ENCODE measurements around the gene APOL4.
A peak's percentile ranks its signal among the peaks of the same experiment; 100 is the strongest.
"Not testable (repeated sequence)": the region's sequence is repeated elsewhere in the genome, so short reads cannot be mapped to it uniquely, and the experiment has no call there.

APOL4 gene

DNA sequence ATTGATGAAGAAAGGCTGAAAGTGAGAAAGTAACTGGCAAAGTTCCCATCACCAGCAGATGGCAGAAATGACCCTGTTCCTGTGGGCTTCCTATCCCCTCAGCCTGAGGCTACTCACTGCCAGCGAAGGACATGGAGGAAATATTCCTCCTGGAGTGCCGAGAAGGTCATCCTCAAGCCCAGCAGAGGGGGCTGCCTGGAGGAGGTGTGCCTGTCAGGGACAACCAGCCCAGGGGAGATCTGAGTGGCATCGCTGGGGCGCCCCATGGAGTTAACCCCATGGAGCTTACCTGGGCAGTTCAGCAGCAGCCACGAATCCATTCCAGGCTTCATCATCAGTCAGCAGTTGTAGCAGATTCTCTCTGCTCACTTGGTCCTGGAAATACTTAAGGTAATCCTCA, 29.4 kb upstream of the APOL4 start:
- not testable (repeated sequence) for DNase-seq (ENCODE audit: low spot score)

DNA sequence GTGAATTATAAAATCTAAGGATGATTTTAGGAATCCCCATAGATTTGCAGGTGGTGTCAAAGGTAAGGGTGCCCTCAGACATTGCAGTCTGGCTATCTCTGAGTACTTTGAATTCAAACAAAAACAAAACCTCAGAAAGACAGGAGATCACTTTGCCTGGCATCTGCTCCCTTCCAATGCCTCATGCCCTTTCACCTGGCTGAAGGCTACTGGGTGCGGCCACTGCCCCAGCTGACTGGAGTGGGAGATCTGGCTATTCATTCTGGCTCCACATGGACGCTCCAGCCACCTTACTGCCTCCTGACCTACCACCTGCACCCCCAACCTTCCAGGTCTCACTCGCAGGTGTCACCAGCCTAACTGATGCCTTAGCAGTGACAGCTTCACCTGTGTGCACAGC, 28.0 kb upstream of the APOL4 start:
- not testable (repeated sequence) for DNase-seq (ENCODE audit: low spot score)

DNA sequence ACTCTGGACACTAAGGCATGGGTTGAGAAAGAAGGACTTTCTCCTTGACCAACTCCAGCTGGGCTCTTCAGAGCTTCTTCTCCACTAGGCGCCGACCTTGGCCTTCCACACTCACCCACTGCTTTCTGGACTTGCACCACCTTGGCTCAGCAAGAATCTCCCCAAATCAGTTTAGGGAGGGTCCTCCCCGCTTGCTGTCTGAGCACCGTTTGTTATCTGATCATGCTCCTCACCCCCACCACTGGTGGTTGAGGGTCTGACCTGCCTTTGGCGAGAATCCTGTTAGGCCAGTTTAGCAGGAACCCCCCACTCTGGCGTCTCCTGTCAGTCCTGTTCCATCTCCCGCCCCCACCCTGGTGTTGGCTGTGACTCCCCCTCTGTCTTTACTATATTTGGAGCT, 27.3 kb upstream of the APOL4 start:
- no peak for DNase-seq (ENCODE audit: low spot score)

DNA sequence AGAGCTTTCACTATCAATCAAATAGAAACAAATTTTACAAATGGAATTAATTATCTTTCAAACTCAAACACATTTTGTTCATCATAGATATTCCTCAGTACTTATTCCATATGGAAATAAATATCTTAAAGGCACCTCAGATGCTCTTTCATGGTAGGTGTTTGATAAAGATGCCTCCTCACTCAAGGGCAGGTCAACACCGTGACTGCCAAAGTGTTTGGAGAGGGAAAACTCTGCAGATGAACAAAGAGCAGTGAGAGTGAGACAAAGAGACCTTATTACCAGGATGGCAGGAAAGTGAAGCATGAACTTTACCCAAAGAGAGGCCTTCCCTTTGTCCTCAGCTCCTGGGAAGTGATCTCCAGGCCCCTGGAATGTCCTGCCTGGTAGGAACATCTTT, 26.8 kb upstream of the APOL4 start:
- DNase-seq (ENCODE audit: low spot score), result not testable (repeated sequence)

DNA sequence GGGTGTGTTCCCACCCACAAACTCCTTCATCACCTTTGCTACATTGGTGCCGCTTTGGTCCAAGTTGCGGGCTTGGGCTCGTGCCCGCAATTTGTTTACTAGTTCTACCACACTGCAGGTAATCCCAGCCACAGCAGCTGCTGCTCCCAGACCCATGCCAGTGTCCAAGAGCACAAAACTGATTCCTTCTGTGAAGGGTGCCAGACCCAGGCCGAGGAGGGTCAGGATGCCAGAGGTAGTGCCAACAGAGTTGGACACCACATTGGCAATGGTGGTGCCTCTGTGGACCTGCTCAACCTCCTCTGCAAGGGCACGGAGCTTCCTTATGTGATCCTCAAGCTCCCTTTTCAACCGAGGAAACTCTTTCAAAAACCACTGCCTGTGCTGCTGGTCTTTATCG, 26.2 kb upstream of the APOL4 start:
- no peak for DNase-seq (ENCODE audit: low spot score)

DNA sequence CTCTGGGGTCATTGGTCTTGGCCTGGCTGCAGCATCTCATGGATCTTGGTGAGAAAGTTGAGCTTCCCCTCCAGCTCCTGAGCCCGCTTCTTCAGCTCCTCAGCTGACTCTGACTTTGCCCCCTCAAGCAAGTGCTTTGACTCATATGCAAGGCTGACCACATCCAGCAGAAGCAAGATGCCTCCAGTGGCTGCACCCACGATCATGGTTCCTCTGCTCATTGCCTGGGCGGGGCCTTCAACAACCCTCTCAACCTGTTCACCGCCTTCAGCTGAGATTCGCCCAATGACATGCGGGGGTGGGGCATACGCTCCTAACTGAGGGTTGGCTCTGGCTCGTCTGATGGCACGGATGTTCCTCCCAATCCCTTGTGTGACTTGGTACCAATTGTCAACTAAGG, 25.8 kb upstream of the APOL4 start:
- DNase-seq (ENCODE audit: low spot score), result no peak

DNA sequence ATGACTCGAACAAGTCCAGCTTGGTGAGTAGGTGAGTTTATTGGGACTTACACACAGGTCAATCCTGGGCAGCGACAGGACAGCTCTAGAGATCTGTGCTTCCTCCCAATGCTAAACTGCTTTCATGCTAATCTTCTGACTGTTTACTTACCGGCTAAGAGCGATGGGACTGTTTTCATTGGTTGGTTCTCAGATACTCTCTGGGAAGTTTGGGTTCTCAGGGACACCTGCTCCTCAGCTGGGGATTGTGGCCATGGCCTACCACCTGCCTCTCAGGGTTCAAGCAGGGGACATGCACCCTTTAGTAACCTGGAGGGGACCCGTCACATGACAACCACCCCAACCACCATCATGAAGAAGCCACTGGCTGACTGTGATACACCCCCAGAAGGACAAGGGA, 24.6 kb upstream of the APOL4 start:
- no peak for DNase-seq (ENCODE audit: low spot score)

DNA sequence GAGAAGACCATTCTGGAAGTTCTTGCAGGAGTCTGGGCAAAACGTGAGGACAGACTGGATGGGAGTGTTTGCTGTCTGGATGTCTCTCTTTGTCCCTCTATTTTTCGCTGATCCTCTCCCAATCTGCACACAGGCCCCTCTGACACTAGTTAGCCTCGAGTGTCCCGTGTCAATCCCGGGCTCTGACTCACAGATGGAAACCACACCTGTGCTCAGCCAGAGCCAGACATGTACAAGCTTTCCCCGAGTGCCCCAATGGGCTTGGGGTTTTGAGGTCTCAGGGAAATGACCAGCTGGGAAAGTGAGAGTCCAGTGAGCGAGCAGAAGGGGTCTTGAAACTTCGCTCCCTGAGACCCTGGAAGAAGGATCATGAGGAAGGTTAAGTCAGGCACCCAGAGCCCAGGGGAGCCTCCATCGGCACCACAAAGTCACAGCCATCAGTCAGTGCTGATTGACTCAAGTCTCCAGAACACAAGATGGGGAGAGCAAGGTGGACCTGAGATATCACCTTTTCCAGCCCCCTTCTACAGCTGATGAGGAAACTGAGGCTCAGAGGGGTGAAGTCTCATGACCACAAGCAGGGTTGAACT, 23.8 kb upstream of the APOL4 start:
- no peak for DNase-seq (ENCODE audit: low spot score)

DNA sequence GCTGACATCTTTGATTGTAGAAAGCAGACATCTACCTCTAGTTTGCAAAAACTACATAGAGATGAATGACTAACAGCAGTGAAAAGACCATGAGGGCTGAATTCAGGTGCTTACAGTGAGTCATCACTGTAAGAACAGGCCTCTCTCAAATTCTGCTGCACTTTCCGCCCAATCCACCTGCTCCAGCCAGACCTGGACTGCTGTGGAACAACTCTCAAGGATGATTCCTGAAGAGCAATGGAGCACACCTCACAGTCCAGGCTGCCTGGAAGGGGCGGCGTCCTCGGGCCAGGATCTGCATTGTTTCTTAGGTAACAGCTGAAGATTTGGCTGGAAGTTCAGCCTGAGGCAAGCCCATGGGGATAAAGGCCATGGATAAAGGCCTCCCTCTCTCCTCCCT, 22.6 kb upstream of the APOL4 start:
- DNase-seq (ENCODE audit: low spot score), result no peak

DNA sequence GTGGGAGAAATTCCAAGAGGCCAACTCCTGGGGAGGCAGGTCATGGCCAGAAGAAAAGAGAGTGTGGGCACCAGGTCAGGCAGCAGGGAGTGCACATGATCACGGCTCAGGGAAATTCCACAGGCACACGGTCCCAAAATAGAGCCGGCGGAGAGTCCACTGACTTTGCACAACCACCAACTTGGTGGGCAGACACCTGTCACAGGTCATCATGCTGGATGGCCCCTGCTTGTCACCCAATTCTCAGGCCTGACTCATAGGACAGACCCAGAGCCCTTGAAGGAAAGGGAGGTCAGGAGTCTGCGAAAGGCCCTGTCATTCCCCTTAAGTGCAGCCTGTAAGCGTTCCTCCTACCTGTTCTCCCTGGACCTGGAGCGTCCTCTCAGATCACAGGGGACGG, 21.9 kb upstream of the APOL4 start:
- DNase-seq (ENCODE audit: low spot score), result no peak

DNA sequence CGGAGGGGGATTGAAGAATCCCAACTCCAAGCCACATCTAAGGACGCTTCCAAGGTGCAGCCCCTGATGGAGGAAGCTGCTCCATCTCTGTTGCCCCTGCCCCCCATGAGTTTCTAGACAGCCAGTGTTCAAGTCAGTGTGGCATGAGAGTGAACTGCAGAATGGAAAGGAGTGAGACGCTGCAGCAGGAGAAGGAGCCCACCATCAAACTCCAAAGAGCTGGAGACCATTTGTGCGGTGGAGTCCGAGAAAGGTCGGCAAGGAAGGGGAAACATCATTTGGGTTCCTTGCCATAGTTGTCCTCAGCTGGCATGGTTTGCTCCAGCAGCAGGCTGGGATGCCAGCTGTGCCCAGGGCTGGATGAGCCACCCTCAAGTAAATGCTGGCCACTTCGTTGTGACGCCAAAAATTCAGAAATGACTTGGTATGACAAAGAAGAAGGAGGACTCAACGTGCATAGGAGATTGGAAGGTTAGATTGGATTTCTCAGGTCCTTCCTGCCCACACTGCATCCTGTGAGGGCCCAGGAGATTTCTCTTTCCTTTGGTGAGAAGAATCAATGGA, 21.4 kb upstream of the APOL4 start:
- no peak for DNase-seq (ENCODE audit: low spot score)

DNA sequence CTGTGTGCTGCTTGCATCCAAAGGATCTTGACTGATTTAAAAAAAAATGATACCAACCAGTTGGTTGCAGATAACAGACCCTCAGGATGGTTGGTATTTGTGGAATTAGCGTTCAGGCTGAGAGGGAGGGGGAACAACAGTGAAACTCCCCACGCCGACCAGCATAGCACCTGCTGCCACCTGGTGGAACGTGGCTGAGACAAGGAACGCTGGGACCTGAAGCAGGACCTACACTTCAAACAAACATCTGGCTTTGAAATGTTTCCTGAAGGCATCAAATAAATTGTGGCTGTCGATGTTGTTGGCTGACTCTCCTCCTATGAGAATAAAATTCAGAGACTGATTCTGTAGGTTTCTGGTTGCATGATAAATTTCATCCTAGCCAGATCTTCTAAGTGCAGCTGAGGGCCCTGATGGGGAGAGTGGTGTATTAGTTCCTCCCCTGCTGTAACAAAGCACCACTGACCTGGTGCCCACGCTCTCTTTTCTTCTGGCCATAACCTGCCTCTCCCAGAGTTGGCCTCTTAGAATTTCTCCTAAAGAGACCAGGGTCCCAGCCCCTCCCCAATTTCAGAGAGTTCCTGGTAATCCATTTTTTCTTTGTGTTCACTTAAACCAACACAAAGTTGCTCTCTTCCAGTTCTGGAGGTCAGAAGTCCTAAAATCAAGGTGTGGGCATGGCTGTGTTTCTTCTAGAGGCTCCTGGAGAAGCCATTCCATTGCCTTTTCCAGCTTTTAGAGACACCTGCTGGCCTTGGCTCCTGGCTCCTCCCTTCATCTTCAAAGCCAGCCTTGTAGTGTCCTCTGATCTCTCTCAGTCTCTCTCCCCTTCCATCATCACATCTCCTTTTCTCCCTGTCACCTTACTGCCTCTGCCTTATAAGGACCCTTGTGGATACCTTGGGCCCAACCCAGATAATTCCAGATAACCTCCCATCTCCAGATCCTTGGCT, 20.5 kb upstream of the APOL4 start:
- peak; percentile 28 for DNase-seq (ENCODE audit: low spot score)

DNA sequence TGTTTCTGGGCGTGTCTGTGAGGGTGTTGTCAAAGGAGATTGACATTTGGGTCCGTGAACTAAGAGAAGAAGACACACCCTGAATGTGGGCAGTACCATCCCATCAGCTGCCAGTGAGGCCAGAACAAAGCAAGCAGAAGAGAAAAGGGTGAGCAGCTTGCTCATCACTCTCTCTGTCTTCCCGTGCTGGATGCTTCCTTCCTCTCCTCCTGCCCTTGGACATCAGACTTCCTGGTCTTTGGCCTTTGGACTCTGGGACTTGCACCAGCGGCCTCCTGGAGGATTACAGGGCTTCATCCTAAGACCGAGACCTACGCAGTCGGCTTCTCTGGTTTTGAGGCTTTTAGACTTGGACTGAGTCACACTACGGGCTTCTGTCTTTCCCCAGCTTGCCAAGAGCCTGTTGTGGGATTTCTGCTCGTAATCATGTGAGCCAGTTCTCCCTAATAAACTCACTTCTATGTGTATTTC, 18.9 kb upstream of the APOL4 start:
- DNase-seq (ENCODE audit: low spot score), result peak; percentile 81

DNA sequence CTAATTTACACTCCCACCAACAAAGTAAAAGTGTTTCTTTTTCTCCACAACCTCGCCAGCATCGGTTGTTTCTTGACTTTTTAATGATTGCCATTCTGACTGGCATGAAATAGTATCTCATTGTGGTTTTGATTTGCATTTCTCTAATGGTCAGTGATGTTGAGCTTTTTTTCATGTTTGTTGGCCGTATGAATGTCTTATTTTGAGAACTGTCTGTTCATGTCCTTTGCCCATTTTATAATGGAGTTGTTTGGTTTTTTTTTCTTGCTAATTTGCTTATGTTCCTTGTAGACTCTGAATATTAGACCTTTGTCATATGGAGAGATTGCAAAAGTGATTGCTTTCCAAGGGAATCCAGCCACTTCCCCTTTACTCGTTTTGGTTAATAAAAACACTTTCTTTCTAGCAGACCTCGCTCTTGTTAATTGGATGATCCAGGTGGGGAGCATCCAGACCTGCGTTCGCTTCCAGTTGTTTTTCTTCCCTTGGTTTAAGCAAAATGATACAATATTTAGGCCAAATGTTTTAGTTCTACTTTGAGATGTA, 17.1 kb upstream of the APOL4 start:
- DNase-seq (ENCODE audit: low spot score), result no peak

DNA sequence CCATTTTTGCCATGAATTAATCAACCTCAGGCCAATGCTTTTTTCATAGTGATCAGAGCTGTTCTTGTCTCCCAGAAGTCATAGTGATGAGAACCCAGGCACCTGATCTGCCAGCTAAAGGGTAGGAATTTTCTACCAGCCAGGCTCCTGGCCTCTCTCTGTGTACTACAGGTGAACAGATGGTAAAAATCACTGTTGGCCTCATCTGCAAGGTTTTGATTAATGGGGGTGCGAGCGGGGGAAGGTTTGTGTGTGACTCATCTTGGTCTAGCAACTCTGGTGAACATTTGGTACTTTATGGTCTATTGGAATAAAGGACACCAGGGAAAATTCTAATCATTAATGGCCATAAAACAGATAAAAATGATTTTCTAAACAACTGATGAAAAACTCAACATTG, 14.4 kb upstream of the APOL4 start:
- DNase-seq (ENCODE audit: low spot score), result no peak

DNA sequence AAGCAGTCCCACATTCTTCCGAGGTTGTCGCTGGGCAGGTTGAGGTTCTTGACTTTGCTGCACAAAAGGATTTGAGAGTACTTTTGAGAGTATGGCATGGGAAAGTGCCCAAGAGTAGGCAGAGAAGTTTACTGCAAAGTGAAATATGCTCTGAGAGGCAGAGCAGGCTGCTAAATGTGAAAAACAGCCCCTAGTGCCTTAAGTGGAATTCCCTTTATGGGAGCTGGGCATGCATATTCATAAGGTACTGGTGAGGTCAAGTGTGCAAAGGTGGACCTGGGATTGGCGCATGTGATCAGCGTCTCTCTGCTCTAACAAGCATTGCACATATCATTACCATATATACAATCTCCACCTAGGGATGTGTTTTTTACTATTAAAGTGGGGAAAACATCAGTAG, 12.0 kb upstream of the APOL4 start:
- no peak for DNase-seq (ENCODE audit: low spot score)

DNA sequence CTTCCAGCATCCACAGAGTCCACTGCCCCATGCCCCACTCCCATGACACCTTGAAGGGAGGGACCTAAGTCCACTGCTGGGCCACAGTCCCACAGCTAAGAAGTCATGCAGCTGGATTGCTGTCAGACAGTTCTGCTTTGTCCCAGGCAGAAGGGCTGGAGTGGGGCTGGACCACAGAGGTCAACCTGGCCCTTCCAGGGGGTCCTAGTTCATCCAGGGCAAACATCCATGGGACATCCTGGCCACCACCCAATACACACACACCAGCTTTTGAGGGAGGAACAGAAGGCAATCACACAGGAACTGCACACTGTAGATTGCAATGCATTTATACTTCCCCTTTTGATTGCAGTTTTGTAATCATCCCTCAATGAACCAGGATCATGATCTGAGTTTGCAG, 11.3 kb upstream of the APOL4 start:
- no peak for DNase-seq (ENCODE audit: low spot score)

DNA sequence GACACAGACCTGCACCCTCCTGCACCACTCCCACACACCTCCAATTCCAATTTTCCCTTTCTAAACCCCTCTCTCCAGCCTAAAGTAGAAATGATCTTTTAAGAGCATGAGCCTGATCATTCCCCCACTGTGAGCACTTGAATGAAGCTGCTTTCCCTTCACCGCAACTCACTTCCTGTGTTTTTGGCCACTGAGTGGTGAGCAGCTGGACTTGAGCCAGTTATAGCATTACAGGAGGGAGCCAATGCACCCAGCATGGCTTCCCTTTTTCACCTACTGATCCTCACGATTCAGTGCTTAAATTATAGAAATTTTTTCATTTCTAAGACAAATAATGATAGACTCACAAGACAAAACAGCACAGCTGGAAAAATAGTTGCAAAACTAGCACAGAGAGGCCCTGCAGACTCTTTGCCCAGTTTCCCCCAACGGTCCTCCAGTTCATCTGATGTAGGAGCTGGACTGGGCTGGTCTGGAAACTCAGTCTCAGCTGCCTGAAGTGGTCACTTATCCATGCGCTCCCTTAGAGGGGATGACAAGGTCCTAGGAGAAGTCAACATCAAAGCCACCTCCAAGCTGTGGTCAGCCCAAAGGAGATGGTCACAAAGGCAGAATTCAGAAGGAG, 9.7 kb upstream of the APOL4 start:
- no peak for DNase-seq (ENCODE audit: low spot score)

DNA sequence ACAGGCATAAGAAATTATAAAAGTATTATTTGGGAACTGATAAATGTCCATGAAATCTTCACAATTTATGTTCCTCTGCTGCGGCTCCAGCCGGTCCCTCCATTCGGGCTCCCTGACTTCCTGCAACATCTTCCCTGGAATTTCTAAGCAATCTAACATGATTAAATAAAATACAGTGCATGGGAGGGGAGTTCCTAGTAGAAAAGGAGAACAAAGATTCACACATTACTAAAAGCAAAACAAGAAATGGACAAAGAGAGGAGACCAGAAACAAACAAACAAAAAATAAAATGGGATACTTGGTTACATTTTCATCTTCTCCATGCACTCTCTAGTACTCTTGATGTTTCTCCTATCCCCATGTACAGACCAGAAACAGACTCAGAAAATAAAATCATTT, 8.6 kb upstream of the APOL4 start:
- no peak for DNase-seq (ENCODE audit: low spot score)

DNA sequence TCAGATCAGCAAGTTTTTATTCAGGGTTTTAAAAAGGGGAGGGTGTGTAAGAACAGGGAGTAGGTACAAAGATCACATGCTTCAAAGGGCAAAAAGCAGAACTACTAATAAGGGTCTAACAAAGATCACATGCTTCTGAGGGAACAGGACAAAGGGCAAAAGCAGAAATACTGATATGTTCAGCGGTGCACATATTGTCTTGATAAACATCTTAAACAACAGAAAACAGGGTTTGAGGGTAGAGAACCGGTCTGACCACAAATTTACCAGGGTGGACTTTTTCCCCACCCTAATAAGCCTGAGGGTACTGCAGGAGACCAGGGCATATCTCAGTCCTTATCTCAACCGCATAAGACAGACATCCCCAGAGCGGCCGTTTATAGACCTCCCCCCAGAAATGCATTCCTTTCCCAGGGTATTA, 7.9 kb upstream of the APOL4 start:
- DNase-seq (ENCODE audit: low spot score), result not testable (repeated sequence)

DNA sequence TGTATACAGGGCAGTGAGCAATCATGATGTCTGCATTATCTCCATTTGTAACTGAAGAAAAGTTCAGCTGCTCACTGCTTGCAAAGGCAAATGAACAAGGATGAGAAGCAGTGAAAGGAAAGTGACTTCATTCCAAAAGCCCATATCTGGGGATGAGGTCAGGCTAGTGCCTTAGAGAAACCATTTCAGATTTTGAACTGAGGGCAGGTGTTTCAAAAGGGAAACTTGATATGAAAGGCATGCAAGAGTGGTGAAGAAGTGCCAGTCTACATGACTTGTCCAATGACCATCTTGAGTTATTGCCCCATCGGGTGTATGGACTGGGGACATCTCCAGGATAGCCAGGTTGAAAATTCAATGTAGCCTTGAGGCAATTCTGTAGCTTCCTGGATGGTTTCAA, 7.3 kb upstream of the APOL4 start:
- no peak for DNase-seq (ENCODE audit: low spot score)

DNA sequence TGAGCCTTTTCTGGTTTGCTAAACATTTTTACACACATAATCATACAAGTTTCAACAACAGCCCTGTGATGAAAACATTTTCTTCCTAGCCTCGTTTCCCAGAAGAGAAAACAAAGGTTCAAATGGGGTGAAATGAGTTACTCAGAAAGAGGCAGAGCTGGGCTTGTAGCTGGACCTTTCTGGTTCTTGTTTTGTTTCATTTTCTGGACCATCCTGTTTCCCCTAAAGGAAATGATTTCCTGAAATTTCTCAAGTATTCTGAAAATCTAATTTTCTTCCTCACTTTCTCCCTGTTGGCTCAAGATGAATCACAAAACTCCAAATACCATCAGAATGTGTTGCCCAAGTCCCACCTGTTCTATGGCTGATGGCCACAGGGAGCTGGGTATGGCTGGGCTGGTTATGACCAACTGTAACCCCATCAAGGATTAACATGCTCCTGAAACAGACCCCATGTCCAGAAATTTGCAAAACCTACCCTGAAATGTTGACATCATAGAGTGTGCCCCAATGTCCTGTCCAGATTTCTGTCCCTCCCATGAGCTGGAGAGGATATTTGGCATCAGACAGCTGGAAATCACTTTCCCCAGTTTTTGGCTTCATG, 6.7 kb upstream of the APOL4 start:
- no peak for DNase-seq (ENCODE audit: low spot score)

Data from SW480 (cell line).